B cell (primary cell): ENCODE measurements around the gene PPP2R2D. TPM values are rescaled to one million over a fixed set of nuclear protein-coding genes. Genes with fewer than 3 reads are reported as not detected.
A peak's percentile ranks its signal among the peaks of the same experiment; 100 is the strongest.

Experiments
- ATAC-seq: fragments of 200-7000 bp; cut with Tn5 transposase; one replicate; pipeline ENCODE4 v1.10.0; 2021; ENCODE audit warnings: low read depth, mild to moderate bottlenecking, moderate number of reproducible peaks, moderate library complexity
- CTCF ChIA-PET: fragments of 350-600 bp; sonication (Branson Sonifier 250); formaldehyde crosslinking; loops from one replicate; lab custom pipeline; 2021; ENCODE audit warnings: antibody characterized with exemption, inconsistent platforms; lab: Charles Lee
- POLR2A ChIA-PET: fragments of 350-600 bp; sonication (Branson Sonifier 250); formaldehyde crosslinking; loops from one replicate; lab custom pipeline; 2021; ENCODE audit warnings: antibody characterized with exemption; lab: Charles Lee
- DNase-seq: peaks from one replicate; pipeline ENCODE4 v3.0.0; 2013
- H2AFZ ChIP-seq: 2 replicates; pipeline ENCODE4 v1.6.1; 2012; ENCODE audit warnings: mild to moderate bottlenecking, low read depth, low read length; ENCODE audit not compliant: insufficient read depth, poor library complexity, severe bottlenecking
- H3K27ac ChIP-seq, 2 donors: 1 replicate in 1 of 2; 2 replicates in 1 of 2; pipeline ENCODE4 v1.5.1; 2012 to 2013; ENCODE audit warnings: low read length in 2 of 2, mild to moderate bottlenecking in 2 of 2, moderate library complexity in 1 of 2
- H3K27me3 ChIP-seq, 4 experiments: fragments of 200-600 bp in 1 of 4; sonication (generic) in 1 of 4; replicated peaks in 1 of 4; 1 replicate in 2 of 4; 2 replicates in 2 of 4; pipeline versions ENCODE4 v1.6.1 to v1.7.0; 2013 to 2016; ENCODE audit warnings: low read length in 3 of 4, mild to moderate bottlenecking in 2 of 4, mixed read lengths in 1 of 4, moderate library complexity in 1 of 4; ENCODE audit not compliant: insufficient read depth in 4 of 4, control insufficient read depth in 3 of 4; ENCODE audit errors: control extremely low read depth in 1 of 4
- H3K36me3 ChIP-seq, 2 experiments: replicated peaks in 1 of 2; 1 replicate in 1 of 2; 2 replicates in 1 of 2; pipeline versions ENCODE4 v1.6.1 to v1.7.1; 2013; ENCODE audit warnings: low read length in 1 of 2; ENCODE audit not compliant: insufficient read depth in 2 of 2, control insufficient read depth in 1 of 2; ENCODE audit errors: control extremely low read depth in 1 of 2, extremely low read depth in 1 of 2
- H3K4me1 ChIP-seq, 2 donors: fragments of 200-600 bp in 1 of 2; sonication (generic) in 1 of 2; 1 replicate in 1 of 2; 2 replicates in 1 of 2; pipeline versions ENCODE4 v1.5.1 to v1.6.1; 2013 to 2017; ENCODE audit warnings: low read length in 2 of 2; ENCODE audit not compliant: control insufficient read depth in 2 of 2, insufficient read depth in 2 of 2
- H3K4me2 ChIP-seq: replicated peaks from 2 replicates; pipeline ENCODE3; 2012; ENCODE audit warnings: mild to moderate bottlenecking, low read depth, low read length; ENCODE audit not compliant: poor library complexity, severe bottlenecking
- H3K4me3 ChIP-seq, 5 experiments: fragments of 200-600 bp in 1 of 5; sonication (generic) in 1 of 5; 1 replicate in 3 of 5; 2 replicates in 2 of 5; pipeline versions ENCODE4 v1.5.1 to v1.7.0; 2011 to 2016; ENCODE audit warnings: low read length in 4 of 5, mild to moderate bottlenecking in 4 of 5, low read depth in 2 of 5, control low read depth in 1 of 5, moderate library complexity in 1 of 5; ENCODE audit not compliant: insufficient read depth in 1 of 5; ENCODE audit errors: control extremely low read depth in 1 of 5, extremely low read depth in 1 of 5
- H3K79me2 ChIP-seq: fragments of 200-600 bp; sonication (generic); one replicate; pipeline ENCODE4 v1.6.0; 2016; ENCODE audit warnings: low read length; ENCODE audit not compliant: control insufficient read depth, insufficient read depth
- H3K9ac ChIP-seq: fragments of 200-600 bp; sonication (generic); 2 replicates; pipeline ENCODE4 v1.6.1; 2017; ENCODE audit warnings: mild to moderate bottlenecking, low read length, moderate library complexity
- H3K9me3 ChIP-seq, 3 donors: one replicate each; pipeline versions ENCODE4 v1.6.1 to v1.7.1; 2013; ENCODE audit warnings: low read length in 2 of 3; ENCODE audit not compliant: control insufficient read depth in 2 of 3, insufficient read depth in 1 of 3; ENCODE audit errors: control extremely low read depth in 1 of 3
- H4K20me1 ChIP-seq: 2 replicates; pipeline ENCODE4 v1.6.0; 2012; ENCODE audit warnings: mild to moderate bottlenecking, low read length; ENCODE audit not compliant: insufficient read depth, control insufficient read depth, poor library complexity, severe bottlenecking
- H3K27ac Mint-ChIP-seq: one replicate; pipeline ENCODE4 v1.8.0; 2021; ENCODE audit warnings: mixed read lengths
- H3K27me3 Mint-ChIP-seq: one replicate; pipeline ENCODE4 v1.8.0; 2021; ENCODE audit warnings: mixed read lengths
- H3K4me1 Mint-ChIP-seq: one replicate; pipeline ENCODE4 v1.8.0; 2021; ENCODE audit warnings: mixed read lengths
- H3K4me3 Mint-ChIP-seq: one replicate; pipeline ENCODE4 v1.8.0; 2021; ENCODE audit warnings: mixed read lengths
- H3K9me3 Mint-ChIP-seq: one replicate; pipeline ENCODE4 v1.8.0; 2022; ENCODE audit warnings: mixed read lengths; ENCODE audit not compliant: insufficient read depth
- CTCF ChIP-seq: fragments of 200-600 bp; IDR thresholded peaks from one replicate; pipeline ENCODE4 v1.8.0; 2022; ENCODE audit warnings: antibody characterized with exemption, mild to moderate bottlenecking
- EZH2 ChIP-seq: IDR thresholded peaks from 2 replicates; pipeline ENCODE4 v1.6.1; 2012; ENCODE audit warnings: borderline replicate concordance, low read depth, mild to moderate bottlenecking, moderate library complexity, low read length; ENCODE audit not compliant: insufficient read depth, poor library complexity, severe bottlenecking
- WGBS: methylation state at CpG from one replicate; pipeline ENCODE4 v1.1.5; 2013; ENCODE audit warnings: missing lambda C conversion rate; ENCODE audit not compliant: insufficient coverage; 5-methylcytosine and 5-hydroxymethylcytosine counted together
- intact Hi-C: fragments of 100-400 bp; cut with micrococcal nuclease; formaldehyde crosslinking; loops from one replicate; pipeline ENCODE4 v1.10.0; 2022
- polyA plus RNA-seq: library from polyadenylated mRNA; depleted of rRNA; stranded (reverse); fragments of >200 nt; gene quantifications from 2 replicates; pipeline ENCODE4 v1.2.3, GENCODE V29; 2012
- total RNA-seq, 2 donors: library from RNA; stranded (reverse); fragments of 120-200 nt in 1 of 2; gene quantifications; 1 replicate in 1 of 2; 2 replicates in 1 of 2; pipeline versions ENCODE4 v1.2.3 to v1.2.4, GENCODE V29; 2013 to 2022

PPP2R2D gene
- total and polyA plus RNA-seq, 2 donors (not counting 1 experiment from before 2014, with no cell fraction given): 25.8 to 45.6 TPM

DNA sequence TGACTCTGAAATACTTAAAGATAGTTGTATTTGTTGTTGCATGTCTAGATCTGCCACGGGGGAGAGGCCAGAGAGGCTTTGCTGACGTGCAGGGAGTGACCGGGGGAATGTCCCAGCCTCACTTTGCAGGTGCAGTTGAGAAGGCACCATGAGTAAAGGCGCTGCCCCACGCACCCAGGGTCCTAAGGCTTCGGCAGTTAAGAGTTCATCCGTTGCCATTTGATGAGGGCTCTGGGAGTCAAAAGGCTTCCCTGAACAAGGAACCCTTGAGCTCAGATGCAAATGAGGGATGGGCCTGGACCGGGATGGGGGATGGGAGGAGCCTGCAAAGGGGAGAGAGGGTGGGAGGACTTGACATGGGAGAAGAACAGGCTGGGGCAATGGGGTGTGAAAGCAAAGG lies 20.4 kb downstream of the PPP2R2D start:
- CTCF ChIA-PET: no interaction called here

More for the DNA sequence above, 20.4 kb downstream of the PPP2R2D start:
- Histone ChIP-seq H3K9me3 (peaks cover 0 to 10% (median 10%) of the 10 kb centered on the region in 3 donors), H3K27ac (no peak overlapping the region), H2AFZ (no peak overlapping the region), H3K4me3 (no peak overlapping the region), H3K4me1 (no peaks in the 10 kb centered on the region), H3K36me3 (no peaks in the 10 kb centered on the region), H3K4me2 (no peak overlapping the region), H3K9ac (no peak overlapping the region), H3K79me2 (peaks cover 89% of the 10 kb centered on the region), H3K27me3 (no peaks in the 10 kb centered on the region), H4K20me1 (peaks cover 72% of the 10 kb centered on the region)
- H3K4me1 Mint-ChIP-seq: peaks cover 51% of the 10 kb centered on the region
- TF ChIP-seq EZH2: no peak
- no peak for TF ChIP-seq CTCF
- POLR2A ChIA-PET: no interaction called here
- peaks cover 4% of the 10 kb centered on the region for H3K9me3 Mint-ChIP-seq
- DNase-seq (no peak), ATAC-seq (peak; percentile 61)
- WGBS: 80% methylated on average over 8 of the region's 8 CpGs
- H3K4me3 Mint-ChIP-seq: peak overlapping the region; percentile 16
- H3K27ac Mint-ChIP-seq: peak overlapping the region; percentile 37
- intact Hi-C loops: no loop called here
- no peaks in the 10 kb centered on the region for H3K27me3 Mint-ChIP-seq
